Colonic mucosa (tissue), 4 donors: ENCODE data around the gene SPI1. TPM values are rescaled to one million over a fixed set of nuclear protein-coding genes. Genes with fewer than 3 reads are reported as not detected.
"Not testable (repeated sequence)": the region's sequence is repeated elsewhere in the genome, so short reads cannot be mapped to it uniquely, and the experiment has no call there.

ENCODE experiments used
- DNase-seq: peaks from one replicate; pipeline ENCODE4 v3.0.0-alpha.2; 2020
- H3K27ac ChIP-seq: fragments of 200-600 bp; one replicate; pipeline ENCODE4 v1.8.0; 2021
- H3K27me3 ChIP-seq: fragments of 200-600 bp; one replicate; pipeline ENCODE4 v1.8.0; 2021
- H3K36me3 ChIP-seq: fragments of 200-600 bp; one replicate; pipeline ENCODE4 v1.8.0; 2021
- H3K4me1 ChIP-seq: fragments of 200-600 bp; one replicate; pipeline ENCODE4 v1.8.0; 2021; ENCODE audit warnings: mild to moderate bottlenecking
- H3K4me3 ChIP-seq: fragments of 200-600 bp; one replicate; pipeline ENCODE4 v1.8.0; 2021
- H3K9ac ChIP-seq, 2 donors: one replicate each; pipeline ENCODE4 v1.7.0; 2013; ENCODE audit warnings: control low read depth in 2 of 2, low read depth in 2 of 2, low read length in 2 of 2
- H3K9me3 ChIP-seq: fragments of 200-600 bp; one replicate; pipeline ENCODE4 v1.8.0; 2021
- CTCF ChIP-seq: fragments of 200-600 bp; IDR thresholded peaks from one replicate; pipeline ENCODE4 v1.8.0; 2022; ENCODE audit warnings: antibody characterized with exemption, mild to moderate bottlenecking
- intact Hi-C: fragments of 100-400 bp; cut with DNase I; formaldehyde crosslinking; loops from one replicate; pipeline ENCODE4 v1.14.1; 2022
- total RNA-seq, 2 donors: library from RNA; stranded (reverse); fragmentation: NEBNext Ultra II Directional in 1 of 2; extraction: Animal tissue kit (Norgen Biotek cat#: 25700) in 1 of 2; gene quantifications; one replicate each; pipeline ENCODE4 v1.2.1, GENCODE V29; 2021
- donor health status: healthy.
- donor health status: DM: no; HTN: no; CAD: no.
- donor health status: DM: no; HTN: no; CAD: no.

SPI1 gene
- total RNA-seq, 2 donors from 2014 or later, result 4.7 to 11.9 TPM

DNA sequence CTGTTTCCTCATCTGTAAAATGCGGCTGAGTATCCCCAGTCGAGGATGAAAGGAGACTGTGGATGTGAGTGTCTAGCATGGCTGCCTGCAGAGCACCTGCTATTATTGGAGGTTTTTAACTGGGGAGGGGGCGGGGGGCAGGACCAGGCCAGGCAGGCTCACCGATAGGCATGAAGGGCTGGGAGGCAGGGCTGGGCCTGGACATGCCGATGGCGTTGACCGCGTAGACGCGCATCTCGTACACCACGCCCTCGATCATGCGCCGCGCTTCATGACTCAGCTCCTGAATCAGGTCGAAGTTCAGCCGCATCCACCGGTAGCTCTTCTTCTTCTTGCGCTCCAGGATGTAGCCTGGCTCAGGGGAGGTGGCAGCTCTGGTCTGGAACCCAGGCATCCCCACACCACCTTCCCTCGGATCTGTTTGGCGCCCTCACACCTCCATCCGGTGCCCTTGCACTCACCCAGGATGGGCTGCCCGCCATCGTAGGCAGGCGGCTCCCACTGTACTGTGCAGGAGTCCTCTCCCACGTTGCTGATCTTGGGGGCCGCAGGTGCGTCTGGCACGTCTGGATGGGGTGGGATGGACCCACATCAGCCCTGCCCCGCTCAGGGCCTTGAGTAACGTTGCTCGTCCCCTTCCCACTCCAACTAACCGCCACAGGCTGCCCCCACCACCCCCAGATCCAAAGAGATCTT, 41.0 kb downstream of the SPI1 start:
- Histone ChIP-seq H3K4me1 (no peaks in the 10 kb centered on the region), H3K36me3 (no peaks in the 10 kb centered on the region), H3K27me3 (no peaks in the 10 kb centered on the region), H3K27ac (no peak overlapping the region), H3K9ac (no peak overlapping the region), H3K9me3 (no peaks in the 10 kb centered on the region), H3K4me3 (no peak overlapping the region)
- DNase-seq, result no peak
- intact Hi-C loops, result no loop called here
- TF ChIP-seq CTCF, result no peak

DNA sequence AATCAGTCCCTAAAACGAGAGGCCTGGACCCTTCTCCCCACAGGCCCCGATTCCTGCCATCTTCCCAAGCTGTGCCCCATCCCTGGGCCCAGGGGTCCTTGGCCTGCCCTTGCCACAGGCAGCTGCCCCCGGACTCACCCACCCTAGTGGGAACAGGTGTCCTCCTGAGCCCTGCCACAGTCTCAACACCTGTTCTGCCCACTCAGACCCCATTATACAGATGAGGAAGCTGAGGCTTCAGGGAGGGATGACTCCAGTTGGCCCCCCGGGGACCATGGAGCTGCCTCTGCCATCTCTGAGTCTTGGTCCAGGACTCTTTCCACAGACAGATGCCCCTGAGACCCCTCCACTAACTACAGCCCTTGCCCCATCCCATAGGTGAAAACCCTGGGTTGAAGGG, 41.8 kb downstream of the SPI1 start:
- Histone ChIP-seq H3K27ac (no peak overlapping the region), H3K4me1 (peaks cover 4% of the 10 kb centered on the region), H3K27me3 (no peaks in the 10 kb centered on the region), H3K4me3 (no peak overlapping the region), H3K36me3 (no peaks in the 10 kb centered on the region), H3K9me3 (no peaks in the 10 kb centered on the region), H3K9ac (no peak overlapping the region)
- no peak for DNase-seq
- TF ChIP-seq CTCF, result no peak
- intact Hi-C loops, result no loop called here

DNA sequence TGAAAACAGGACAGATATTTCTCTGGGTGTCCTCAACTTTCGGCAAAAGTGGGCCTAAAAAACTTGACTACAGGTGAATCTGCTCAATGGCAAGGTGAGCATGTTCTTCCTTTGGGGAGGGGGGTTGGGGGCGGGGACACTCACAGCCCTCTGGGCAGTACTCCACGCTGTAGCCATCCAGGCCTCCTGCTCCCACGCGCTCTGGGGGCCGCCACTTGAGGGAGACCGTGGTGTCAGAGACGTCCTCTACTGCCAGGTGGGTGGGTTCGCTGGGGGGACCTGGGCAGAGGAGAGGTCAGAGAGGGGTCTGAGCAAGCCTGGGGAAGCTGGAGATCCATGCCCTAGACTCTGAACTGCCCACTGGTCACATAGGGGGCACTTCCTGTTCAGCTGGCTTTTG, 42.6 kb downstream of the SPI1 start:
- H3K9ac ChIP-seq, result no peak overlapping the region
- no peak overlapping the region for H3K4me3 ChIP-seq
- H3K27me3 ChIP-seq, result no peaks in the 10 kb centered on the region
- no peaks in the 10 kb centered on the region for H3K9me3 ChIP-seq
- intact Hi-C loops, result no loop called here
- H3K27ac ChIP-seq, result no peak overlapping the region
- no peaks in the 10 kb centered on the region for H3K36me3 ChIP-seq
- H3K4me1 ChIP-seq, result peaks cover 7% of the 10 kb centered on the region
- no peak for DNase-seq
- no peak for TF ChIP-seq CTCF

DNA sequence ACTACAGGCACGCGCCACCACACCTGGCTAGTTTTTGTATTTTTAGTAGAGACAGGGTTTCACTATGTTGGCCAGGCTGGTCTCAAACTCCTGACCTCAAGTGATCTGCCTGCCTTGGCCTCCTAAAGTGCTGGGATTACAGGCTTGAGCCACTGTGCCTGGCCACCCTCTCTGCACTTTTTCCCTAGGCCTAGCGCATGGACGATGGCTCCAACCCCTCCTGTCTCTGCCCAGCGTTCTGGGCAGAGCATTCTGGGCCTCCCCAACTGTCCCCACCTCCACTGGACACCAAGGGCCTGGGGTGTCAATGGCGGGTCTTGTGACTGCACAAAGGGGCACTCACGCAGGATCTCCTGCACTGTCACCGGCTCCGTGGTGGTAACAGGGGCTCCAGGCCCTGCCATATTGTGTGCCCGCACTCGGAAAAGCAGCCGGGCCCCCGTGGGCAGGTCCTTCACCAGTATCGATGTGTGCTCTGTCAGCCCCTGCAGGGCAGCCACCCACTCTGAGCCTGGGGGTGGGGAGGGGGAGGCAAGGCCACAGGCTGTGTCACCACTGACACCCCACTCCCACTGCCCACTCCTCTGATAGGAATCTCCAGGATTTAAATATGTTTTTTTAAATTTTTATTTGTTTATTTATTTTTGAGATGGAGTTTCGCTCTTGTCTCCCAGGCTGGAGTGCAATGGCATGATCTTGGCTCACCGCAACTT, 43.5 kb downstream of the SPI1 start:
- intact Hi-C loops, H3K36me3 ChIP-seq, H3K27me3 ChIP-seq, H3K27ac ChIP-seq, H3K4me3 ChIP-seq, H3K4me1 ChIP-seq, DNase-seq, H3K9ac ChIP-seq, H3K9me3 ChIP-seq: not testable (repeated sequence)

- no peak for TF ChIP-seq CTCF
- intact Hi-C loops, result no loop called here
- Histone ChIP-seq H3K36me3 (no peaks in the 10 kb centered on the region), H3K27me3 (no peaks in the 10 kb centered on the region), H3K9ac (no peak overlapping the region), H3K27ac (no peak overlapping the region), H3K4me3 (no peak overlapping the region), H3K4me1 (peaks cover 7% of the 10 kb centered on the region), H3K9me3 (no peaks in the 10 kb centered on the region)
- DNase-seq, result no peak
Measured at GRCh38 chr11:47333886-47334443, 44.4 kb downstream of the SPI1 start.

GRCh38 chr11:47333526-47333845, 44.9 kb downstream of the SPI1 start:
- Histone ChIP-seq H3K27ac (no peak overlapping the region), H3K36me3 (no peaks in the 10 kb centered on the region), H3K9ac (no peak overlapping the region), H3K27me3 (no peaks in the 10 kb centered on the region), H3K9me3 (no peaks in the 10 kb centered on the region), H3K4me3 (no peak overlapping the region), H3K4me1 (peaks cover 7% of the 10 kb centered on the region)
- TF ChIP-seq CTCF, result no peak
- DNase-seq, result no peak
- intact Hi-C loops, result no loop called here
